H1 (cell line): ENCODE data around the gene ENPP1. TPM values are rescaled to one million over a fixed set of nuclear protein-coding genes. Genes with fewer than 3 reads are reported as not detected.

Experiments used
- CTCF ChIA-PET: fragments of 300-600 bp; sonication (Branson Sonifier 250); formaldehyde crosslinking; loops from one replicate; lab custom pipeline; 2021; ENCODE audit not compliant: partially characterized antibody; lab: Charles Lee
- POLR2A ChIA-PET: fragments of 300-600 bp; sonication (Branson Sonifier 250); formaldehyde crosslinking; loops from one replicate; lab custom pipeline; 2021; ENCODE audit warnings: inconsistent platforms; ENCODE audit not compliant: partially characterized antibody; lab: Charles Lee
- DNase-seq, 2 experiments: peaks; one replicate each; pipeline versions ENCODE4 v3.0.0 to v3.0.0-alpha.2; 2010 to 2022; ENCODE audit warnings: low spot score in 2 of 2, low read depth in 1 of 2, mixed read lengths in 1 of 2
- FAIRE-seq: peaks from 2 replicates; lab custom pipeline; 2011; peaks lifted over from hg19 to GRCh38; lab: Jason Lieb, UNC
- H2AFZ ChIP-seq: 2 replicates; pipeline ENCODE4 v1.8.1; 2012; ENCODE audit warnings: low read length, inconsistent platforms
- H2AK5ac ChIP-seq: 2 replicates; pipeline ENCODE4 v1.6.1; 2013; ENCODE audit warnings: low read depth, low read length
- H2BK120ac ChIP-seq: replicated peaks from 2 replicates; pipeline ENCODE3; 2013; ENCODE audit warnings: low read depth, low read length, inconsistent platforms
- H2BK12ac ChIP-seq: 2 replicates; pipeline ENCODE4 v1.6.1; 2013; ENCODE audit warnings: low read depth, low read length
- H2BK15ac ChIP-seq: 2 replicates; pipeline ENCODE4 v1.6.1; 2013; ENCODE audit warnings: low read length
- H2BK20ac ChIP-seq: 2 replicates; pipeline ENCODE4 v1.6.1; 2013; ENCODE audit warnings: low read length
- H2BK5ac ChIP-seq: 2 replicates; pipeline ENCODE4 v1.6.1; 2013; ENCODE audit warnings: low read depth, low read length
- H3K14ac ChIP-seq: 2 replicates; pipeline ENCODE4 v1.6.1; 2013; ENCODE audit warnings: inconsistent platforms; ENCODE audit not compliant: insufficient read length
- H3K18ac ChIP-seq: 2 replicates; pipeline ENCODE4 v1.6.1; 2013; ENCODE audit warnings: low read length; ENCODE audit errors: extremely low read depth
- H3K23ac ChIP-seq: 2 replicates; pipeline ENCODE4 v1.6.1; 2013; ENCODE audit warnings: inconsistent platforms; ENCODE audit not compliant: insufficient read length
- H3K23me2 ChIP-seq: 2 replicates; pipeline ENCODE4 v1.6.1; 2013; ENCODE audit warnings: low read depth, low read length
- H3K27ac ChIP-seq: 2 replicates; pipeline ENCODE4 v1.6.1; 2011; ENCODE audit warnings: low read depth, low read length, inconsistent platforms
- H3K27me3 ChIP-seq, 4 experiments: replicated peaks in 1 of 4; 1 replicate in 1 of 4; 2 replicates in 3 of 4; pipeline versions ENCODE4 v1.6.1 to v1.8.1; 2011 to 2013; ENCODE audit warnings: low read length in 3 of 4, mild to moderate bottlenecking in 3 of 4, inconsistent platforms in 2 of 4, mixed read lengths in 2 of 4, moderate library complexity in 1 of 4; ENCODE audit not compliant: control insufficient read depth in 3 of 4, insufficient read depth in 3 of 4; ENCODE audit errors: extremely low read depth in 1 of 4
- H3K36me3 ChIP-seq, 4 experiments: 2 replicates each; pipeline versions ENCODE4 v1.6.1 to v1.8.1; 2011 to 2013; ENCODE audit warnings: mild to moderate bottlenecking in 4 of 4, low read length in 3 of 4, moderate library complexity in 2 of 4, control low read depth in 1 of 4, inconsistent platforms in 1 of 4; ENCODE audit not compliant: insufficient read depth in 4 of 4, control insufficient read depth in 2 of 4
- H3K4ac ChIP-seq: replicated peaks from 2 replicates; pipeline ENCODE3; 2013; ENCODE audit warnings: low read length, low read depth, mixed read lengths, inconsistent platforms; ENCODE audit not compliant: insufficient read length
- H3K4me1 ChIP-seq, 4 experiments: replicated peaks in 1 of 4; 1 replicate in 1 of 4; 2 replicates in 3 of 4; pipeline versions ENCODE4 v1.6.1 to v1.8.1; 2011 to 2013; ENCODE audit warnings: low read length in 3 of 4, inconsistent platforms in 2 of 4, mixed read lengths in 1 of 4; ENCODE audit not compliant: insufficient read depth in 4 of 4, control insufficient read depth in 3 of 4
- H3K4me2 ChIP-seq, 2 experiments: 2 replicates each; pipeline versions ENCODE4 v1.6.1 to v1.8.1; 2011 to 2013; ENCODE audit warnings: low read depth in 2 of 2, low read length in 2 of 2, control low read depth in 1 of 2, inconsistent platforms in 1 of 2, mild to moderate bottlenecking in 1 of 2; ENCODE audit not compliant: insufficient read depth in 1 of 2
- H3K4me3 ChIP-seq, 4 experiments: fragments of 200-600, 300-600 bp in 1 of 4; sonication (generic), shearing (Covaris generic), sonication (Bioruptor Twin) in 1 of 4; 2 replicates each; pipeline versions ENCODE4 v1.5.1 to v1.8.1; 2011 to 2016; ENCODE audit warnings: low read length in 4 of 4, low read depth in 3 of 4, control low read depth in 2 of 4, inconsistent platforms in 2 of 4, mild to moderate bottlenecking in 2 of 4, mixed read lengths in 1 of 4, moderate library complexity in 1 of 4; ENCODE audit not compliant: insufficient read depth in 2 of 4; ENCODE audit errors: extremely low read depth in 1 of 4
- H3K56ac ChIP-seq: replicated peaks from 2 replicates; pipeline ENCODE3; 2013; ENCODE audit warnings: low read depth, mild to moderate bottlenecking, mixed read lengths, low read length, inconsistent platforms; ENCODE audit not compliant: insufficient read length
- H3K79me1 ChIP-seq: 2 replicates; pipeline ENCODE4 v1.6.1; 2013; ENCODE audit warnings: low read depth, low read length, control low read depth
- H3K79me2 ChIP-seq, 2 experiments: 2 replicates each; pipeline versions ENCODE4 v1.6.1 to v1.8.1; 2012 to 2013; ENCODE audit warnings: low read length in 2 of 2, mild to moderate bottlenecking in 2 of 2, inconsistent platforms in 1 of 2; ENCODE audit not compliant: insufficient read depth in 2 of 2, control insufficient read depth in 1 of 2
- H3K9ac ChIP-seq, 4 experiments: replicated peaks in 1 of 4; 1 replicate in 1 of 4; 2 replicates in 3 of 4; pipeline versions ENCODE4 v1.6.1 to v1.8.1; 2011 to 2013; ENCODE audit warnings: low read depth in 3 of 4, low read length in 3 of 4, control low read depth in 2 of 4, mild to moderate bottlenecking in 2 of 4, moderate library complexity in 2 of 4, inconsistent platforms in 1 of 4; ENCODE audit errors: extremely low read depth in 1 of 4
- H3K9me3 ChIP-seq, 2 experiments: 2 replicates each; pipeline versions ENCODE4 v1.6.1 to v1.8.1; 2012 to 2013; ENCODE audit warnings: mild to moderate bottlenecking in 2 of 2, moderate library complexity in 2 of 2, control low read depth in 1 of 2, inconsistent platforms in 1 of 2, low read depth in 1 of 2, low read length in 1 of 2, mixed read lengths in 1 of 2; ENCODE audit not compliant: insufficient read depth in 2 of 2
- H4K20me1 ChIP-seq, 2 experiments: replicated peaks in 1 of 2; 2 replicates each; pipeline versions ENCODE3 to v1.8.1; 2011 to 2013; ENCODE audit warnings: inconsistent platforms in 2 of 2, low read length in 2 of 2, mild to moderate bottlenecking in 1 of 2; ENCODE audit not compliant: insufficient read depth in 2 of 2, control insufficient read depth in 1 of 2
- H4K5ac ChIP-seq: 2 replicates; pipeline ENCODE4 v1.6.1; 2013; ENCODE audit warnings: low read length, low read depth, mixed read lengths, inconsistent platforms; ENCODE audit not compliant: insufficient read length
- H4K8ac ChIP-seq: 2 replicates; pipeline ENCODE4 v1.8.0; 2013; ENCODE audit warnings: mild to moderate bottlenecking, moderate library complexity, low read length, inconsistent platforms; ENCODE audit not compliant: insufficient read depth; ENCODE audit errors: extremely low read depth
- H4K91ac ChIP-seq: replicated peaks from 2 replicates; pipeline ENCODE3; 2013; ENCODE audit warnings: low read length, mixed read lengths, inconsistent platforms; ENCODE audit not compliant: insufficient read length
- BACH1 ChIP-seq: IDR thresholded peaks from 2 replicates; pipeline ENCODE4 v1.6.1; 2012; ENCODE audit warnings: low read length, improper control_type of control experiment
- BRCA1 ChIP-seq: IDR thresholded peaks from 2 replicates; pipeline ENCODE4 v1.6.1; 2012; ENCODE audit warnings: low read depth, low read length, improper control_type of control experiment
- CBX8 ChIP-seq: fragments of 300-800, 300-1000 bp; sonication (generic); IDR thresholded peaks from 2 replicates; pipeline ENCODE4 v1.7.1; 2016; ENCODE audit warnings: low read depth, low read length, borderline replicate concordance
- CHD1 ChIP-seq: IDR thresholded peaks from 2 replicates; pipeline ENCODE4 v1.6.1; 2012; ENCODE audit warnings: low read depth, low read length, improper control_type of control experiment
- EZH2 ChIP-seq: fragments of 200-600 bp; sonication (generic); IDR thresholded peaks from 2 replicates; pipeline ENCODE4 v1.7.1; 2012; ENCODE audit warnings: low read depth, mild to moderate bottlenecking, moderate library complexity, low read length, inconsistent platforms; ENCODE audit not compliant: severe bottlenecking
- JUND ChIP-seq: IDR thresholded peaks from 2 replicates; pipeline ENCODE4 v1.6.1; 2011; ENCODE audit warnings: mild to moderate bottlenecking, improper control_type of control experiment, low read length
- KDM4A ChIP-seq: IDR thresholded peaks from one replicate; pipeline ENCODE4 v1.7.1; 2012; ENCODE audit warnings: low read depth, mild to moderate bottlenecking, moderate library complexity, low read length, inconsistent platforms; ENCODE audit not compliant: severe bottlenecking
- RBBP5 ChIP-seq: IDR thresholded peaks from 2 replicates; pipeline ENCODE4 v1.7.1; 2012; ENCODE audit warnings: low read depth, mild to moderate bottlenecking, inconsistent platforms, low read length, moderate library complexity, borderline replicate concordance
- RFX5 ChIP-seq: IDR thresholded peaks from 2 replicates; pipeline ENCODE4 v1.6.1; 2011; ENCODE audit warnings: low read depth, low read length, improper control_type of control experiment, borderline replicate concordance
- SAP30 ChIP-seq: fragments of 300-600 bp; sonication (generic); IDR thresholded peaks from 2 replicates; pipeline ENCODE4 v1.7.1; 2012; ENCODE audit warnings: low read length, moderate library complexity, mild to moderate bottlenecking, inconsistent platforms; ENCODE audit not compliant: insufficient read depth, insufficient replicate concordance
- SIX5 ChIP-seq: IDR thresholded peaks from 2 replicates; pipeline ENCODE4 v1.6.1; 2011; ENCODE audit warnings: mild to moderate bottlenecking, low read depth, low read length
- SP2 ChIP-seq: IDR thresholded peaks from 2 replicates; pipeline ENCODE4 v1.6.1; 2012; ENCODE audit warnings: mild to moderate bottlenecking, low read length, inconsistent platforms
- SP4 ChIP-seq: IDR thresholded peaks from 2 replicates; pipeline ENCODE4 v1.6.1; 2012; ENCODE audit warnings: low read length, inconsistent platforms
- TAF7 ChIP-seq: optimal IDR thresholded peaks from 2 replicates; pipeline ENCODE3; 2011; ENCODE audit warnings: low read depth, mild to moderate bottlenecking, inconsistent platforms, low read length, moderate library complexity, borderline replicate concordance
- whole genome bisulfite sequencing, 2 experiments: shearing (Covaris generic) in 1 of 2; methylation state at CpG; one replicate each; pipeline versions ENCODE4 v1.1.6 to v1.1.7; 2013 to 2015; ENCODE audit warnings: low lambda C conversion rate in 2 of 2, mixed read lengths in 2 of 2, inconsistent platforms in 1 of 2, low coverage in 1 of 2, missing lambda C conversion rate in 1 of 2; ENCODE audit not compliant: insufficient replicate concordance in 2 of 2, insufficient coverage in 1 of 2, insufficient read length in 1 of 2; ENCODE audit errors: extremely low coverage in 1 of 2, missing lambda C conversion rate in 1 of 2; 5-methylcytosine and 5-hydroxymethylcytosine counted together
- polyA plus RNA-seq, 7 experiments: library from polyadenylated mRNA; depleted of rRNA in 3 of 7; stranded (reverse) in 5 of 7; unstranded in 2 of 7; fragments of >200 nt in 5 of 7; fragments of 200-250 nt in 2 of 7; gene quantifications; 1 replicate in 5 of 7; 2 replicates in 1 of 7; 4 replicates in 1 of 7; pipeline versions ENCODE4 v1.2.1 to v1.2.3, GENCODE V29; 2011 to 2013; ENCODE audit warnings: missing spikeins in 2 of 7, mixed read lengths in 2 of 7
- total RNA-seq: library from RNA; stranded (reverse); fragmentation: NEBNext Ultra II Directional; extraction: Animal tissue kit (Norgen Biotek cat#: 25700); gene quantifications from 2 replicates; pipeline ENCODE4 v1.2.1, GENCODE V29; 2021

The ENPP1 gene
- total and polyA plus RNA-seq, 2 of the 8 experiments (the other 6 are each of a cell fraction or from before 2014, with no cell fraction given) = 10.1 to 39.1 TPM

DNA sequence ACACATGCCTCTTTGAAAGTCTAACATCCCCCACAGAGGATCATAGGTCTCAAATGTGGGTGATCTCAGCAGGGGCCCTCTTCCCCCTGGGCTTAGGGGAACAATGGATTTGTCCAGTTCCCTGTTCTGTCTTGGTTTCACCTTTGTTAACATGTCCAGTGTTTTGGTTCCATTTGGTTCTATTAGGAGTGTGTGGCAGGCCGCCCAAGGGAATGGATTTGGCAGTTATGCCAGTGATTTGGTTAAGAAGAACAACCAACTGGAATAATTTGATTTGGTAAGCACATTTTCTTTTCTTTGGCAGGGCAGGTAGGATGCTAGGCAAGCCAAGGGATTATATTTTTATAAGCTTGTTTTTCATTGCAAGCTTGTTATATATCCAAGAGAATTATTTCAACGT, 28.5 kb upstream of the ENPP1 start:
- no peak overlapping the region for H2BK5ac ChIP-seq
- no peak overlapping the region for H2BK120ac ChIP-seq
- no peaks in the 10 kb centered on the region for H3K79me1 ChIP-seq
- 89% methylated on average over 2 of the region's 2 CpGs; no CpG with 5 or more reads in 1 of the 2 experiments for WGBS, 2 experiments
- H2BK12ac ChIP-seq = no peak overlapping the region
- H3K4me1 ChIP-seq = peaks cover 0 to 3% (median 0%) of the 10 kb centered on the region in 4 experiments; a peak in 1 of 7 replicates
- H2AK5ac ChIP-seq = no peak overlapping the region
- H3K23me2 ChIP-seq = no peaks in the 10 kb centered on the region
- H2BK15ac ChIP-seq = no peak overlapping the region
- no peak overlapping the region for H3K56ac ChIP-seq
- no peak overlapping the region for H3K27ac ChIP-seq
- H3K18ac ChIP-seq = no peak overlapping the region
- H4K5ac ChIP-seq = no peak overlapping the region
- H3K9ac ChIP-seq = no peak overlapping the region
- H4K91ac ChIP-seq = no peak overlapping the region
- no peaks in the 10 kb centered on the region for H3K36me3 ChIP-seq
- TF ChIP-seq RBBP5 (no peak), SIX5 (no peak), SAP30 (no peak), CHD1 (no peak), CBX8 (no peak), EZH2 (no peak), TAF7 (no peak), SP2 (no peak), BRCA1 (no peak), JUND (no peak), KDM4A (no peak), RFX5 (no peak), SP4 (no peak), BACH1 (no peak)
- no peaks in the 10 kb centered on the region for H4K20me1 ChIP-seq
- H3K4me2 ChIP-seq = no peak overlapping the region
- H3K79me2 ChIP-seq = no peaks in the 10 kb centered on the region
- POLR2A ChIA-PET = interaction anchor here (0.7 kb wide), 1 partner anchor 16 kb away, joined by 3 read pairs; no protein-coding TSS in a partner anchor
- no peak for DNase-seq
- FAIRE-seq = no peak
- H3K27me3 ChIP-seq = 0 out of 7 replicates have a peak, but pooled peaks cover 0 to 3% (median 0%) of the 10 kb centered on the region in 4 experiments
- no peak overlapping the region for H3K14ac ChIP-seq
- H4K8ac ChIP-seq = no peak overlapping the region
- no peaks in the 10 kb centered on the region for H3K9me3 ChIP-seq
- H3K23ac ChIP-seq = no peak overlapping the region
- no peak overlapping the region for H2AFZ ChIP-seq
- H2BK20ac ChIP-seq = no peak overlapping the region
- H3K4me3 ChIP-seq = no peak overlapping the region
- H3K4ac ChIP-seq = no peak overlapping the region
- CTCF ChIA-PET = interaction anchor here (1.0 to 1.9 kb wide), 3 partner anchors 13 to 131 kb away, joined by 3 to 6 read pairs (median 3); no protein-coding TSS in a partner anchor
